DMS79 treated with DMSO at 0.1 percent for 48 hours (cell line): ENCODE results near the gene UHRF1.

Experiments used
- DNase-seq: peaks from one replicate; lab custom pipeline; 2025; lab: John Stamatoyannopoulos, UW

Gene UHRF1

DNA sequence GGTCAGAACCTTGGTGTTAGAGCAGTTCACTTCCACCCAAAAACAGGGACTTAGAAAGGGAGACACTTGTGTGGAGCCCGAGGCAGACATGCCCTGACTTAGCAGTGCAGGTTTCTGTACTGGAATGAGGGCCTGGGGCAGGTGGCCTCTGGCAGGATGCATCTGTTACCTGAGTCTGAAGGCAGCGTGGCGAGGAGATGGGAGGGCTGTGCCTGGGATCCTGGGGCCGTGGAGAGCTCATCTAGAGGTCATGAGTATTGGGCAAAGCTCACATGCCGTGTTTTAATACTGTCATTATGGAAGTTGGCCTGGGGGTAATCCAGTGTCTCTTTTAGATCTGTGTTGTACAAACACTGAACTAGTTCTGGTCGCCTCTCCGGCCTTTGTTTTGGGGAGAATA lies 81.0 kb downstream of the UHRF1 start:
- DNase-seq: no peak

DNA sequence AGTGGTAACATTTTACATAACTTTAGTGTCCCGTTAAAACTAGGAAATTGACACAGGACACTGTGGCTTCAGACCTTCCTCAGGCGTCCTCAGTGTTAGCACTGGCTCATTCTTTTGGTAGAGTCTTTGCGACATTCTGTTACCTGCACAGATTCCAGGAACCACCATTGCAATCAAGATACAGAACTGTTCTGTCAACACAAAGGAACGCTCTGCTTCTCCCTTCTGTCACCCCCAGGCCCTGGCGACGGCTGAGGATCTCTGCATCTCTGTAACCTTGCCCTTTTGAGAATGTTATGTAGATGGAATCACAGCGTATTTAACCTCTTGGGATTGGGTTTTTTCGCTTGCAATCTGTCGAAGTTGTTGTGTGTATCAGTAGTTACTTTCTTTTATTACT lies 82.2 kb downstream of the UHRF1 start:
- DNase-seq: no peak

DNA sequence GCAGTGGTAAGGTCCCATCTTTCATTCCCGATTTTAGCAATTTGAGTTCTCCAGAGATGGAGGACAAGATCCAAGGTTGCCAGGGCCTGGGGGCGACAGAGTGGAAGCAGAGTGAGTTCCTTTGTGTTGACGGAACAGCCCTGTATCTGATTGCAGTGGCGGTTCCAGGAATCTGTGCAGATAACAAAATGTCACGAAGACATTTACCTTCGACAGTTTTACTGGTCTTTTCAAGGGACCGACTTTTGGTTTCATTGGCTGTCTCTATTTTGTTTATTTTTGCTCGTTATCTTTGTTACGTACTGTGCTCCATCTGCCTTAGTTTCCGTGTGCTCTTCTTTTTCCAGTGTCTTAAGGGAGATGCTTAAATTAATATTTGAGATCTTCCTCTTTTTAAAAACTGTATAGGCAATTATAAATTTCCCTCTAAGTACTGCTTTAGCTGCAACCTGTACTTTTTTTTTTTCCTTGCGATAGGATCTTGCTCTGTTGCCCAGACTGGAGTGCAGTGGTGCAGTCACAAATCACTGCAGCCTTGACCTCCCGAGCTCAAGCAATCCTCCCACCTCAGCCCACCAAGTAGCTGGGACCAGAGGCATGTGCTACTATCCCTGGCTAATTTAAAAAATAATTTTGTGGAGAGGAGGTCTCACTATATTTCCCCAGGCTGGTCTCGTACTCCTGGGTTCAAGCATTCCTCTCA lies 82.8 kb downstream of the UHRF1 start:
- DNase-seq: no peak

DNA sequence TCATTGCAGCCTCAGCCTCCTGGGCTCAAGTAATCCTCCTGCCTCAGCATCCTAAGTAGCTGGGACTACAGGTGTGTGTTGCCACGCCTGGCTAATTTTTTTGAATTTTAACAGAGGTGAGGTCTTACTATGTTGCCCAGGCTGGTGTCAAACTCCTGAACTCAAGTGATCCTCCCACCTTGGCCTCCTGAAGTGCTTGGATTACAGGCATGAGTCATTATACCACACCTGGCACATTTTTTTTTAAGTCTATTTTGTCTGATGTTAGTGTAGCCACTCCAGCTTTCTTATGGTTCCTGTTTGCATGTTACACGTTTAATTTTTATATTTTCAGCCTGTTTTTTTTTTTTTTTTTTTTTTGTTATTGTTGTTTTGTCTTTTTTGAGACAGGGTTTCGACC lies 84.4 kb downstream of the UHRF1 start:
- DNase-seq: peak; percentile 23

DNA sequence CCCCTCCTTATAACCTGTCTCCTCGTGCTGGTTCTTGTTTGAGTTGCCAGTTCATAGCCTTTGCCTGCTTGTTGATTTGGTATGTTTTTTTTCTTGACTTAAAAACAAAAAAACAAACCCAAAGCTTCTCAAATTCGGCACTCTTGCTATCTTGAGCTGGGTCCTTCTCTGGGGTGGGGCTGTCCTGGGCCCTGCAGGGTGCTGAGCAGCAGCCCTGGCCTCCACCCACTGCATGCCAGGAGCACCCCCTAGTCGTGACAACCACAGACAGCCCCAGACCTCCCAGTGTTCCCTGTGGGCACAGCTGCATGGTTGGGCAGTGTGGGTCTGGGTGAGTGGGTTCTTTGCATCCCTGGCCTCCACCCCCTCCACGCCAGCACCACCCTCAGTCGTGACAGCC lies 87.4 kb downstream of the UHRF1 start:
- DNase-seq: no peak

- no peak for DNase-seq
Measured at GRCh38 chr19:4997297-4997696, 88.0 kb downstream of the UHRF1 start.

GRCh38 chr19:5000120-5000611 lies 90.9 kb downstream of the UHRF1 start:
- no peak for DNase-seq

DNA sequence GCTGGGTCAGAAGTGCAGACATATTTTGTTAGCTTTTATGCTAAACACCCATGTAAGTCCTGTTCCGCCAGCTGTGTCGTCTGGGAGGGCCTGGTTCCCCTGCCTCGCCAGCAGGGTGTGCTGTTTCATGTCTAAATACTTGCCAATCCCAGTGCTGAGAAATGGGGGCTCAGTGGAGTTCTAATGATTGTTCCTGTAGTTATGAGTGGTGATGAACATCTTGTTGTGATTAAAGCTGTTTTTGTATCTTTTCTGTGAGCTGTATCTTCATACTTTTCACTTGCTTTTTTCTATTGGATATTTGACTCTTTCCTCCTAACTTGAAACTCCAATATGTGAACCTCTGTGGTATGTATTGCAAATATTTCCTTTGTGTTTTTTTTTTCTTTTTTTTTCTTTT lies 92.3 kb downstream of the UHRF1 start:
- no peak for DNase-seq

- DNase-seq: no peak
Measured at GRCh38 chr19:5002143-5002542, 92.8 kb downstream of the UHRF1 start.

DNA sequence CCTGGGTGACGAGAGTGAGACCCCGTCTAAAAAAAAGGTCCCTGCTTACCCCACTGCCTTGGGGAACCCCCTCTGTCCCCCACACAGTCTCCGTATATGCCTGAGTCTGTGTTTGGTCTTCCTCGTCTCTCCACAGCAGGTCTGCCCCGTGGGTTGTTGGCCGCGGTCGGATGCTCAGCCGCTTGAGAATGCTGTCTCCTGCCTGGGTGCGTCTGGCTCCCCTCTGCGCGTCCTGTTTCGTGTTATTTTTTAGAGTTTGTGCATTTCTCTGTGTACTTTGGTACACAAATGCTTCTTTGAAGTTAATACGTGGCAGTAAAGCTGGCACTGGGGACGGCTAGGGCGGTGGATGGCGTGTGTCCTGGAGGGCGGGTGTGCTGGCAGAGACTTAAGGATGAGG lies 94.5 kb downstream of the UHRF1 start:
- DNase-seq: no peak

GRCh38 chr19:5005096-5005495 lies 95.8 kb downstream of the UHRF1 start:
- DNase-seq: no peak

DNA sequence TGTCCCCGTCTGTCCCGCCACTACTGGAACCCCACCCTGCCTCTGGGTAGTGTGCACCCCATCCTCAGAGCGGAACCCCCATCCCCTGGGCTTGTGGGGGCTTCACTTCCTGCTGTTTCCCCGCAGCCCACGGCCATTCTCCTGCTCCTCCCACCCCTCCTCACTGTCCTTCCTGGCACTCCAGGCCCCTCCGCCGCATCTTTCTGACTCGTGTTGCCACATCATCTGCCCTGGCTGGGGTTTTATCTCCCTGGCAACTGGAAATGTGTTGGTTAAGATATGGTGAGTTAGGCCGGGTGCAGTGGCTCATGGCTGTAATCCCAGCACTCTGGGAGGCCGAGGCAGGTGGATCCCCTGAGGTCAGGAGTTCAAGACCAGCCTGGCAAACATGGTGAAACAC lies 96.9 kb downstream of the UHRF1 start:
- DNase-seq: no peak

DNA sequence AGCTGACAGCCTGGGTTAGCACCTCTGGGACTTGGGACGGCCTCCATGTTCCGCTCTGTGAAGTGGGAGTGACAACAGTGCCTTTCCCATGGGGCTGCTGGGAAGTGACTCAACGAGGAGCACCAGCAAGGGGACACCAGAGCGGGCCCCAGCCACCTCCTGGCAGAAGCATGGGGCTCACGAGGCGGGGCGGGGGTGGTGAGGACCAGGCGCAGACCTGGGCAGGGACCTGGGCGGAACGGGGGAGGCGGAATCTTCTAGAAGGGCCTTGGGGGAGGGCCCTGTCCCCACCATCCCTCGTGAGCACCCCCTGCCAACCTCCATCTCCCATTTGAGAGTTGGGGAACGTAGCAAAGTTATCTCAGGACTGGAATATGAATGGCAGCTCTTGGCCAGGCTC lies 97.5 kb downstream of the UHRF1 start:
- DNase-seq: no peak
